ENCODE results near the gene GLYR1.

GRCh38 chr16:4753227-4753626 lies 93.9 kb downstream of the GLYR1 start:
- TF ChIP-seq CTCF (IDR thresholded peaks at IDR 0.05) (no peak), POLR2A (IDR thresholded peaks at IDR 0.05) (no peak)

Data from lower leg skin (tissue), 3 donors.